HG02943 (cell line): ENCODE results near the gene IL23R.

Source experiments
- ATAC-seq: cut with Tn5 transposase; IDR thresholded peaks from one replicate; pipeline ENCODE4 v1.9.1; 2021; ENCODE audit warnings: mild to moderate bottlenecking, low read depth, moderate library complexity; ENCODE audit not compliant: unreplicated experiment

IL23R gene

DNA sequence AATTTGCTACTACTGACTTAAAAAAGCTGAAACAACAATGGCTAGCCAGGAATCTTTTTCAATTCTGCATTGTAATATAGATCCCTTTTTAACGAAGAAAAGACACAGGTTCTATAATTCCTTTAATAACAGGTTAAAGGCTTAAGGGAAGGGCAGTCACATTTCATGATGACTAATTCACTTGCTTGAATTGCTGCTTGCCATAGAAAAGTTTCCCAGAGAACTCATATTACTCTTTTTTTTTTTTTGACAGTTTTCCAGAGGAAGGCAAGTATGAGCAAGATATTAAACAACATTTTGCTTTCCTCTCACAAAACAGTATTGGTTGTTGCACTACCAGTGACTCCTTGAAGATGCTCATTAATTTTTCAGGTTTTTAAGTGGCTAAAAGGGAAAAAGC lies 60.9 kb downstream of the IL23R start:
- ATAC-seq: no peak

DNA sequence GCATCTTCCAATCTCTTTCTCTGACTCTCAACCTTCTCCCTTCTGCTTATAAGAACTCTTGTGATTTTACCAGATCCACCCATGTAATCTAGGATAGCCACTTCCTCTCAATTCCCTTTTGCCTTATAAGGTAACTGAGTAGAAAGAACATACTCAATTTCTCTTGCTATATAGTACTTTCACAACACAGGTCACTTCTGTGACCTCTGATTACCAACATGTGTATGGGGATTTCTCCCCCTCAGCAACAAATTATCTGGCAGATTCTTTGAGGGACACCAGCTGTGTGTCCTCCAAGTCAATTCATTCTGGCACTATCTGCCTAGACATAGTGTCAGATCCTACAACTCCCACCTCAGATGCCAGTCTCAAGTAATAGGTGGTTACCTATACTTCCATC lies 62.5 kb downstream of the IL23R start:
- no peak for ATAC-seq

DNA sequence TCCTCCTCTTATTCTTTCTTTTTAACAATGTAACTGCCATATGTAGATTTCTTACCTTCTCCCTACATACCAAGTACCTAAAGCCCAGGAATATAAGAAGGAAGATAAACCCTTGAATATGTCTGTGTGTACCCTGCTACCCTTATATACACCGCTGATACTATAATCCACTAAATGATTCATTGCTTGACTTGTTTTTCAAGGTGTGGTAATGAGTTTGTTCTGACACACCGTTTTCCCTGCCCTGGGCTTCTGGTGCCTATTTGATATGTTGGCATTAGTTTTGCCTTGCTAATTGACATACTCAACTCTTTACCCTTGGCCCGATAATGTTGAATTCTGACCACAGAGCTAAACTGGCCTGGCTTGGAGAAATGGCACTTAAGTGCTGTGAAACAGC lies 64.3 kb downstream of the IL23R start:
- ATAC-seq: no peak

DNA sequence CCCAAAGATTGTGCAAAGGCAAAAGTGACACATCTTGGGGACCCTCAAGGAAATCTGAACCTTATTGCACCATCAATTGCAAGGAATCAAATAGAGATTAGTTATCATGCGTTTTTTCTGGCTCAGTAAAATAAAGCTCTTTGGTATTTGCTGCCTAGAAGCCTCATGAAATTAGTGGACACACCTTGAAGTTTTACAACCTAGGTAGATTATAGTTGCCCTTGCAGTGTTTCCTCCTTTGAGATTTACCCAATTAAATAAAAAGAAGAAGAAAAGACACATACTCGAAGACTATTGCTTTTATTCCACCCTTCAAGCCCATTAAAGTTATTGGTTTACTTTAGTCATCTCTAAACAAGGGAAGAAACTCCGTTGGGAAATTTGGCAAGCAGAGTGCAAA lies 70.0 kb downstream of the IL23R start:
- no peak for ATAC-seq

DNA sequence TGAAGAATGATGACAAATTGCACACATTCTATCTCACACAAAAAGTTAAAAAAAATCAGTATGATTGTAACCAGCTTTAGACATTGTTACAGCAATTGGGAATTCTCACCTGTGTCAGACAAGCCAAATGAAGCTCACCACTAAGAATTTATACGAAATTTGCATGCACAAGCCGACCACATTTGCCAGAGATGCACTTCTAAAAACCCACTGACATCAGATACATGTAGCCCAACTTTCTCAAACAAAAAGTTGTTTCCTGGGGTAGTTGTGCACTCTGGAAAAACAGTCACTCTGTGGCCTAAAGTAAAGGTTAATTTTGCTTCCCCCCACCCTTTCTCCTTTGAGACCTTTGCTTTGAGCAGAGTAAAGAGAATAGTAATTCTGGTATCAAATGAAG lies 73.5 kb downstream of the IL23R start:
- no peak for ATAC-seq

DNA sequence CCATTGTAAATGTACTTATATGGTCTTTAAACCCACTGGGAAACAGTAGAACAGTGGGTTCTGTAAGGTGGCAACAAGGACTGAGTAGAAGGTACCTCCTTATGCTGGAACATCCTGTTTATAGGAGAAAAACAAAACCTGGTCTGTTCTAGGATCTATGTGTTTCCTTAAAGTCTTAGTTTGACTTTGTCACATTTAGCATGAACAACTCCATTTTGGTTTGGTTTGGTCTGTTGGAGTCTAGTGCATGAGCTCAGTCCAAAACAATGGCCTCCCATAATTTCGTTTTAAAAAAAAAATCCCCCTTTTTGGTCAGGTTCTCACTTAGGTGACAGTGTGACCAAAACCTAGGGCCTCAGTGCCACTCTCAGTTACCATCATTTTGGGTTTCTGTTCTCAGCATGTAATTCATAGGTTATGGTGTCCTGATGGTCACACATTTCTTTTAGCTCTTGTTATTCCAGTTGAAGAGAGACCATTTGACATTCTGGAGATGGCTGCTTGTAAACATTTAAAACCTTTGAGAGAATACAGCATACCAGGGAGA lies 75.0 kb downstream of the IL23R start:
- ATAC-seq: no peak

- no peak for ATAC-seq
Observed at GRCh38 chr1:67242016-67242415, 75.8 kb downstream of the IL23R start.

DNA sequence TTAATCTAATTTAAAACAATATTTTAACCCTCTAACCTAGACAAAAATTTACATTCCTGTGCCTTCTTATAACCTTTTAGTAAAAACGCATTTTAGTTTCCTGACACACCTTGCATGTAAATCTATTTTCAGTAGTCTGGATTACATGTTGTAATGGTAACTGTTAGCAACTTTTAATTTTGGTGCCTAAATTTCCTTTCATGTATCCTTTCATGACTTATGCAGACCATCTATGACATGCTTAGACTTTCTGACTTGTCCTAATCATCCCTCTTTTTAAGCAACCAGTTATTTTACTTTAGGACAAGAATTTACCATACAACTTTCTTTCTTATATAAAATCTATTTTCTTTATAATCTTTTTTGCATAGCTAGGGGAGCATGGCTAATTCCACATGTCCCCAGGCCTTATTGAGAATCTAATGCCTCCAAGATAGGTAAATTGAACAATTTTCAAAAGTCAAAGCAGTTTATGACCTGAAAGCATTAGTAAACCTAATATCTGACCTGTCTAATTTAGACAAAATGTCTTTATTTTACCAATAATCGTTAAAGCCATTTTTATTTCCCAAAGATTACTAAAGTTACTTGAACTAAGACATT lies 83.9 kb downstream of the IL23R start:
- ATAC-seq: no peak

DNA sequence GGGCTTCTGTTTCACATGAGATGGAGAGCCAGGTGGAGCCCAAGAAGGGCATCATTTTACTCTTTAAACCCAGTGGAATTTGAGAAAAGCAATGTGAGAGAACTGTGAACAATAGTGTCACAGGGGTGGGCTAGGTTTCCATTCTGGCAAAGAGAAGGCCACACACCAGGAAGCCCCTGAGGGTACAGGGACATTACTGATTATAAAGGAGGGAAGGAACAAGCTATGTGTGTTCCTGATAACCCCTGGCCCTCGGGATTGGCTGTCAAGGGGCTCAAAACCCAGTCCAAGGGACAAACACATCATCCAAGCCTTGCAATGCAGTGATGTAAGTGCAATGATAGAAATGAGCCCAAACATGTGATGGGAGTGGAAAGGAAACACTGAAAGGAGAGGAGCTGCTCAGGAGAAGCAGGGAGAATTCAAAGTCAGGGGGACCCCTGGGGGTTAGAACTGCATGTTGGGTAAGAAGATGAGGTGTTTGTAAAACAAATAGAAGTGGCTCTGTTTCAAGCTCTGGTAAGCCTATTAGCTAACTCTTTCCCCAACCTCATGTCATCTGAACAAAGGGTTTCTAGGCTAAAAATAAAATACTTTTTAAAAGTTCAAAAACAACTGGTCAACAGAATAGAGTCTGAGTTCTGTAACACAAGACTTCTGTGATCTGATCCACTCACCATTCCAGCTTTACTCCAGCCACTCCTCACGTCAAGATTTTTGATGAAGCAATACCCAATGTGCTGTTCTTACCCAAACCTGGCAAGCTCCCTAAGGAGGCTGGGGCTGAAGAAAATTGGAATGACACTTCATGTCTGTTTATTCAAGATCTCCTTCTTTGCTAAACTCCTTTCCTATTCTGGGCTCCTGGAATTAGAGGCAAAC lies 90.3 kb downstream of the IL23R start:
- no peak for ATAC-seq

- ATAC-seq: no peak
Observed at GRCh38 chr1:67257173-67257535, 90.9 kb downstream of the IL23R start.

GRCh38 chr1:67261680-67262079 lies 95.4 kb downstream of the IL23R start:
- no peak for ATAC-seq

DNA sequence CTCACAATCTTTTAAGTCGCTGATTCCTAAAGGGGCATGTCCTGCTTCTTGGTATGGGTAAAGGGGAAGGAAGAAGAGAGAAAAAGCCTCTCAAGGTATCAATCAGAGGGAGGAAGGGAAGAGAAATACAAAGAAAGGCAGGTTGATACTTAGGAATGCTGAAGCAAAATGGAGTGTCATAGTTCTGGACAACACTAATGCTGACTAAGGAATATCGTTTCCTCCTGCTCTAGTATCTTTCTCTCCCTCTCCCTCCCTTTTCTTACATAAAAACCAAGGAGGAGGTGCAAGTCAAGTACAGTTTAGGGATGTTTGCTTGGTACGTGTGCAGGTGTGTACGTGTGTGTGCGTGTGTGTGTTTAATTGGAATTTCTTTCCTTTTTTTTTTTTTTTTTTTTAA lies 96.5 kb downstream of the IL23R start:
- no peak for ATAC-seq

DNA sequence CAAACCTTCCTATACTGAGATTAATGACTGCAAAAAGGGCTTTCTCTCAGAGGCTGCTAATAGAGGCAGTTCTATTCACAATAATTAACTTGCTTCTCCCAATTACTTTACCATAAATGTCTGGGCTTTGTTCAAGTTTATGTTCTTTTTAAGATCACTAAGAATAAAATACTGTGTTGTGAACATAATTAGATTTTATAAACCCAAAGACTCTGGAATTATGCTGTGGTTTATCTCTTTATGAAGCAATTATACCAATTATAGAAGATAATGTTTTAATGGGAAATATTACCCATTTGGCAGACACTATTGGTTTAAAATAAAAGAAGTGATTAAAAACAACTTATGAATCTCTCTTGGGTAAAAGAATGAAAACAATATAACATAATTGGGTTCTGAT lies 97.9 kb downstream of the IL23R start:
- ATAC-seq: no peak

GRCh38 chr1:67264899-67265298 lies 98.6 kb downstream of the IL23R start:
- ATAC-seq: no peak

DNA sequence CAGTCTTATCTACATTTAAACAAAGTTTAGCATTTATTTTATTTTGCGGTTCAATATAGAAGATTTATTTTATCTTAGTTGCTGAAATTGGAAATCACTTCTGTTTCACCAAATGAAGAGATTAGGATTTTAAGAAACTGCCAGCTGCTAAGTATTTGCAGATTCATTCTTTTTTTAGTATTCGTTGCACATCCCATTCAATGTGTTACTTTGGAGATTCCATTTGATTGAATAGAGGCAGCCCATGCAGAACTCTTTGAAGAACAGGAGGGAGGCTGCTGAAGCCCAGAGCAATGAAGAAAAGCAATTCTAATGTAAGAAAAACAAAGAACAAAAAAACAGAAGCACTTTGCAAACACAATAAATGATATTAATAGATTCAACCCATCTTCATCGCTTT lies 102.8 kb downstream of the IL23R start:
- no peak for ATAC-seq

GRCh38 chr1:67270541-67270940 lies 104.3 kb downstream of the IL23R start:
- ATAC-seq: no peak

- no peak for ATAC-seq
Observed at GRCh38 chr1:67273591-67273990, 107.3 kb downstream of the IL23R start.

- no peak for ATAC-seq
Observed at GRCh38 chr1:67274623-67275325, 108.5 kb downstream of the IL23R start.

GRCh38 chr1:67280696-67281095 lies 114.4 kb downstream of the IL23R start:
- ATAC-seq: no peak

- no peak for ATAC-seq
Observed at GRCh38 chr1:67281244-67281643, 115.0 kb downstream of the IL23R start.

GRCh38 chr1:67285780-67286488 lies 119.7 kb downstream of the IL23R start:
- ATAC-seq: no peak
